NCI-H1092 treated with DMSO at 0.1 percent for 48 hours (cell line): ENCODE results near the gene PTPRN2.

Experiments
- DNase-seq: peaks from one replicate; lab custom pipeline; 2025; lab: John Stamatoyannopoulos, UW

The PTPRN2 gene

GRCh38 chr7:157772486-157773130, 815.0 kb downstream of the PTPRN2 start:
- DNase-seq = no peak

- no peak for DNase-seq
Measured at GRCh38 chr7:157771689-157772088, 815.9 kb downstream of the PTPRN2 start.

GRCh38 chr7:157770716-157771320, 816.8 kb downstream of the PTPRN2 start:
- no peak for DNase-seq

- DNase-seq = no peak
Measured at GRCh38 chr7:157769526-157770215, 818.0 kb downstream of the PTPRN2 start.

GRCh38 chr7:157769086-157769485, 818.5 kb downstream of the PTPRN2 start:
- DNase-seq = no peak

- DNase-seq = no peak
Measured at GRCh38 chr7:157768198-157768597, 819.4 kb downstream of the PTPRN2 start.

GRCh38 chr7:157767506-157768197, 820.0 kb downstream of the PTPRN2 start:
- no peak for DNase-seq

GRCh38 chr7:157766098-157766497, 821.5 kb downstream of the PTPRN2 start:
- no peak for DNase-seq

- DNase-seq = no peak
Measured at GRCh38 chr7:157764946-157765537, 822.6 kb downstream of the PTPRN2 start.

GRCh38 chr7:157764193-157764592, 823.4 kb downstream of the PTPRN2 start:
- no peak for DNase-seq

- no peak for DNase-seq
Measured at GRCh38 chr7:157763279-157764000, 824.2 kb downstream of the PTPRN2 start.

GRCh38 chr7:157762824-157763223, 824.8 kb downstream of the PTPRN2 start:
- DNase-seq = no peak

GRCh38 chr7:157760004-157760730, 827.5 kb downstream of the PTPRN2 start:
- DNase-seq = no peak

GRCh38 chr7:157759246-157759805, 828.3 kb downstream of the PTPRN2 start:
- no peak for DNase-seq

- no peak for DNase-seq
Measured at GRCh38 chr7:157758468-157759245, 829.0 kb downstream of the PTPRN2 start.

- DNase-seq = no peak
Measured at GRCh38 chr7:157757776-157758467, 829.7 kb downstream of the PTPRN2 start.

- no peak for DNase-seq
Measured at GRCh38 chr7:157757211-157757610, 830.4 kb downstream of the PTPRN2 start.

- no peak for DNase-seq
Measured at GRCh38 chr7:157755741-157756140, 831.9 kb downstream of the PTPRN2 start.

GRCh38 chr7:157754416-157754790, 833.2 kb downstream of the PTPRN2 start:
- no peak for DNase-seq
